DND-41 (cell line): ENCODE results near the gene FHL3.

Source experiments
- ATAC-seq: fragments of 200-7000 bp; cut with Tn5 transposase; 3 replicates; pipeline ENCODE4 v1.9.1; 2021; ENCODE audit warnings: low read depth; ENCODE audit not compliant: insufficient read depth
- DNase-seq: peaks from one replicate; pipeline ENCODE4 v3.0.0-alpha.2; 2020
- H2AFZ ChIP-seq: 2 replicates; pipeline ENCODE4 v1.6.0; 2012; ENCODE audit warnings: low read depth, low read length
- H3K27ac ChIP-seq: 2 replicates; pipeline ENCODE4 v1.5.1; 2012; ENCODE audit warnings: low read length, inconsistent platforms
- H3K27me3 ChIP-seq: fragments of 200-600 bp; sonication (generic); 2 replicates; pipeline ENCODE4 v1.6.0; 2012; ENCODE audit warnings: low read length, mild to moderate bottlenecking, inconsistent platforms; ENCODE audit not compliant: insufficient read depth, poor library complexity
- H3K36me3 ChIP-seq: 2 replicates; pipeline ENCODE4 v1.5.1; 2012; ENCODE audit warnings: low read length, inconsistent platforms; ENCODE audit not compliant: insufficient read depth
- H3K4me1 ChIP-seq: 2 replicates; pipeline ENCODE4 v1.5.1; 2012; ENCODE audit warnings: mild to moderate bottlenecking, low read length; ENCODE audit not compliant: insufficient read depth
- H3K4me2 ChIP-seq: 2 replicates; pipeline ENCODE4 v1.6.0; 2012; ENCODE audit warnings: mild to moderate bottlenecking, moderate library complexity, low read length, inconsistent platforms; ENCODE audit not compliant: insufficient read depth
- H3K4me3 ChIP-seq, 2 experiments: fragments of 200-600 bp in 1 of 2; shearing (Covaris generic) in 1 of 2; 2 replicates each; pipeline ENCODE4 v1.5.1; 2012 to 2016; ENCODE audit warnings: inconsistent platforms in 2 of 2, low read length in 2 of 2, mild to moderate bottlenecking in 2 of 2, low read depth in 1 of 2, moderate library complexity in 1 of 2
- H3K79me2 ChIP-seq: 2 replicates; pipeline ENCODE4 v1.6.0; 2012; ENCODE audit warnings: low read length, inconsistent platforms; ENCODE audit not compliant: insufficient read depth
- H3K9ac ChIP-seq: 2 replicates; pipeline ENCODE4 v1.6.0; 2012; ENCODE audit warnings: low read depth, mild to moderate bottlenecking, inconsistent platforms, low read length, moderate library complexity
- H3K9me3 ChIP-seq: 2 replicates; pipeline ENCODE4 v1.5.1; 2012; ENCODE audit warnings: low read length, moderate library complexity, mild to moderate bottlenecking, inconsistent platforms; ENCODE audit not compliant: insufficient read depth, severe bottlenecking
- H4K20me1 ChIP-seq: 2 replicates; pipeline ENCODE4 v1.6.0; 2012; ENCODE audit warnings: low read length; ENCODE audit not compliant: insufficient read depth
- EZH2 ChIP-seq: IDR thresholded peaks from 3 replicates; pipeline ENCODE4 v1.6.1; 2012; ENCODE audit warnings: borderline replicate concordance, low read depth, mild to moderate bottlenecking, moderate library complexity, low read length, inconsistent platforms; ENCODE audit not compliant: severe bottlenecking
- TF ChIP-seq, protein P1 (sequence below): IDR thresholded peaks from 2 replicates; pipeline ENCODE4 v1.5.1; 2012; ENCODE audit warnings: borderline replicate concordance, low read length, moderate library complexity, mild to moderate bottlenecking; ENCODE audit not compliant: poor library complexity, severe bottlenecking; ENCODE audit errors: extremely low read depth

The FHL3 gene

DNA sequence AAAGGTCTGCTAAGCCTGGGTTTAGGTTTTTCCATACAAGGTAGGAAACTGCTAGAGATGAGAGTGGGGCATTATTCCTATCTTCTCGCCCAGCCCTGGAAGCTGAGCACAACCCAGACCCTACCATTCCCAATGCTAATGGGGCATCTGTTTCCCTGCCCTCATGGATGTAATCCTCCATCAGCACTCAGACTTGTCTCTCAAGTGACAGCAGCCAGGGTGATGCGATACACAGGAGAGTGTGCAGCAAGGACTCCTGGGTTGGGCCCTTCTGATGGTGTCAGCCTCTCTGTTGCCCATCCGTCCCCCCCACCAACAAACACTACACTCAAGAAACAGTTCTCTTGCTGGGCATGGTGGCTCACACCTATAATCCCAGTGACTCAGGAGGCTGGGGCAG, 52.6 kb downstream of the FHL3 start:
- H2AFZ ChIP-seq = no peak overlapping the region
- no peak for DNase-seq
- peaks cover 9% of the 10 kb centered on the region for H3K36me3 ChIP-seq
- no peaks in the 10 kb centered on the region; the same call in 1 of the 2 replicates for H4K20me1 ChIP-seq
- no peak overlapping the region for H3K27ac ChIP-seq
- TF ChIP-seq, protein P1, sequence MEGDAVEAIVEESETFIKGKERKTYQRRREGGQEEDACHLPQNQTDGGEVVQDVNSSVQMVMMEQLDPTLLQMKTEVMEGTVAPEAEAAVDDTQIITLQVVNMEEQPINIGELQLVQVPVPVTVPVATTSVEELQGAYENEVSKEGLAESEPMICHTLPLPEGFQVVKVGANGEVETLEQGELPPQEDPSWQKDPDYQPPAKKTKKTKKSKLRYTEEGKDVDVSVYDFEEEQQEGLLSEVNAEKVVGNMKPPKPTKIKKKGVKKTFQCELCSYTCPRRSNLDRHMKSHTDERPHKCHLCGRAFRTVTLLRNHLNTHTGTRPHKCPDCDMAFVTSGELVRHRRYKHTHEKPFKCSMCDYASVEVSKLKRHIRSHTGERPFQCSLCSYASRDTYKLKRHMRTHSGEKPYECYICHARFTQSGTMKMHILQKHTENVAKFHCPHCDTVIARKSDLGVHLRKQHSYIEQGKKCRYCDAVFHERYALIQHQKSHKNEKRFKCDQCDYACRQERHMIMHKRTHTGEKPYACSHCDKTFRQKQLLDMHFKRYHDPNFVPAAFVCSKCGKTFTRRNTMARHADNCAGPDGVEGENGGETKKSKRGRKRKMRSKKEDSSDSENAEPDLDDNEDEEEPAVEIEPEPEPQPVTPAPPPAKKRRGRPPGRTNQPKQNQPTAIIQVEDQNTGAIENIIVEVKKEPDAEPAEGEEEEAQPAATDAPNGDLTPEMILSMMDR = no peak
- TF ChIP-seq EZH2 = no peak
- ATAC-seq = no peak
- H3K4me1 ChIP-seq = no peaks in the 10 kb centered on the region
- no peak overlapping the region for H3K9ac ChIP-seq
- H3K27me3 ChIP-seq = no peaks in the 10 kb centered on the region
- no peaks in the 10 kb centered on the region for H3K79me2 ChIP-seq
- H3K9me3 ChIP-seq = no peaks in the 10 kb centered on the region
- no peak overlapping the region for H3K4me2 ChIP-seq
- no peak overlapping the region for H3K4me3 ChIP-seq

DNA sequence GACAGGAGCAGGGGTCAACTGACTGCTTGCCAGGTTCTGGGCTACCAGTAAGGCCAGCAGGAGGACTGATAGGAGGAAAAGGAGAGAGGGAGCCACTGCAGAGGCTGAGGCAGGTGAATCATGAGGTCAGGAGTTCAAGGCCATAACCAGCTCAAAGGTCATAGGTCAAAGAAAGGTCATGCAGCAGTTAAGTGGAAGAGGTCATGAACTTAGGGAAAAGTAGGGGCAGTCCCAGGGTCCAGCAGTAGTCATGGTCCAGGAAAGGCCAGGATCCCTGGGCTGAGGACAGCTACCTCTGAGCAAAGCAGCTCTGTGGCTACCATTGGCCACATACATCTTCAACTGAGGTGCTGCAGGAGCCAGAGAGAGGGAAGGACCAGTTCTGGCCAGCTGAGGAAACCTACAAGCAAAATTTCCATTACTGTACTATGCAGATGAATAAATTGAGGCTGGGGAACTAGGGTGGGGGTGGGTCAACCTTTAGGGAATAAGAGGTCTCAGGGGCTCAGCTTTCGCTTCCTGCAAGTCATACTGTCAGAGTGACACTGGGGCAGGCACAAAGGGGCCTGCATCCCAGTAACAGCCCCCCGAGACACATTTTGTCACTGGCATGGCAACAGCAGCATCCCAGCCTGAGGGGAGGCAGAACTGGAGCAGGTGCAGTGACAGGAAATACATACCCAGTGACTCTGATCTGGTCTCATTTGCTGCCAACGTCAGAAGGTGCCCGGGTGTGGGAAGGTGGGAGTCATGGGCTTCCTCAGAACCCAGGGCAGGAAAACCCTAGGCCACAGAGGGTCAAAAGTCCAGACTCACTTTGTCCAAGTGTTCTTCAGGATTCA, 53.3 kb downstream of the FHL3 start:
- H3K9ac ChIP-seq = no peak overlapping the region
- TF ChIP-seq, protein P1 = no peak
- no peak for TF ChIP-seq EZH2
- no peak overlapping the region for H3K4me2 ChIP-seq
- no peaks in the 10 kb centered on the region for H3K4me1 ChIP-seq
- ATAC-seq (no peak), DNase-seq (no peak)
- no peaks in the 10 kb centered on the region for H3K9me3 ChIP-seq
- no peaks in the 10 kb centered on the region for H3K27me3 ChIP-seq
- H3K4me3 ChIP-seq = no peak overlapping the region
- H3K36me3 ChIP-seq = peaks cover 2% of the 10 kb centered on the region; the same call in 1 of the 2 replicates
- H2AFZ ChIP-seq = no peak overlapping the region
- H4K20me1 ChIP-seq = no peaks in the 10 kb centered on the region; the same call in 1 of the 2 replicates
- no peak overlapping the region for H3K27ac ChIP-seq
- H3K79me2 ChIP-seq = no peaks in the 10 kb centered on the region

DNA sequence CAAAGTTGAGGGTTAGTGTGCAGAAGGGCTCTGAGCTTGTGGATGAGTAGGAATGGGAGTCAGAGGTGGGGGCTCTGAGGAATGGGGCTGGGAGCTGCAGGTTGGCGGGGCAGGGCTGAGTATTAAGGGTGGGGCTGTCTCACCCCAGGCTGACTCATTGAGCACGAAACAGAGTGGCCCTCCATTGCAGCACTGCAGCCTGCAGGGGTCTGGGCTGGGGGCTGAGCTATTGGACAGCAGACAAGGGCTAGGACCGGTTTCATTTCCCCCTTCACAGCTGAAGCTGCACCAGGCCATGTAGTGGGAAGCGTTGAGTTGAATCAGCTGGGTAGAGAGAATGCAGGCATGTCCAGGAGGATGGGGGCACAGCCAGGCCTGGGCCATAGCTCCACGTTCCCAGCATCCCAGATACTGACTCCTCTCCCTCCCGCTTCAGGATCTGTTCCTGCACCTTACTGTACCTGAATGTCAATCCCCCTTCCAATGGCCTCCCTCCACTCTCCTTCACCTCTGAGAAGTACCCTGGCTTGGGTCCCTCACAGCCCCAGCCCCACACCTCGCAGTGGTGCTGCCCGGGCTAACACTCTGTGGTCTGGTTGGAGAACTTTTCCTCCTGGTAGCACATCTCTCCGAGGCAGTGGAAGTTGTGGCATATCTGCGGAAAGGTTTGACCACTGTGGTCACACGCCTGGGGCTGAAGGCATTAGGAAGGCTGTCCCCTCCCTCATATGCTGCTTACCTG, 54.1 kb downstream of the FHL3 start:
- Histone ChIP-seq H3K79me2 (no peaks in the 10 kb centered on the region), H3K36me3 (no peaks in the 10 kb centered on the region), H3K9me3 (no peaks in the 10 kb centered on the region), H3K9ac (no peak overlapping the region), H3K4me3 (no peak overlapping the region), H2AFZ (no peak overlapping the region), H4K20me1 (no peaks in the 10 kb centered on the region; the same call in 1 of the 2 replicates), H3K27ac (no peak overlapping the region), H3K4me1 (no peaks in the 10 kb centered on the region), H3K4me2 (no peak overlapping the region), H3K27me3 (no peaks in the 10 kb centered on the region)
- DNase-seq = no peak
- no peak for ATAC-seq
- no peak for TF ChIP-seq EZH2
- TF ChIP-seq, protein P1 = no peak
